ENCODE results near the gene NOTCH4.

The NOTCH4 gene

GRCh38 chr6:32166411-32167061 lies 57.3 kb downstream of the NOTCH4 start:
- DNase-seq (ENCODE audit: low read depth in 2 of 2): no peak

- DNase-seq (ENCODE audit: low read depth in 2 of 2): no peak
These were observed 59.6 kb downstream of the NOTCH4 start, which contains the start of gene EGFL8 for GRCh38 chr6:32164295-32164694. Gene EGFL8, plus strand, starts transcription at chr6:32164595. Its CDS starts 1,571 bp downstream, at chr6:32166166.

GRCh38 chr6:32163559-32164258 lies 60.2 kb downstream of the NOTCH4 start:
- no peak for DNase-seq (ENCODE audit: low read depth in 2 of 2)

- no peak for DNase-seq (ENCODE audit: low read depth in 2 of 2)
These were observed 65.8 kb downstream of the NOTCH4 start for GRCh38 chr6:32158052-32158451.

- DNase-seq (ENCODE audit: low read depth in 2 of 2): no peak
These were observed 67.0 kb downstream of the NOTCH4 start for GRCh38 chr6:32156891-32157290.

GRCh38 chr6:32154514-32155161 lies 69.2 kb downstream of the NOTCH4 start:
- peak; percentile 46 to 48 for DNase-seq (ENCODE audit: low read depth in 2 of 2)

- DNase-seq (ENCODE audit: low read depth in 2 of 2): peak; percentile 77 to 81
These were observed 70.0 kb downstream of the NOTCH4 start, which contains the start of gene PPT2 for GRCh38 chr6:32153564-32154513. Gene PPT2, plus strand, starts transcription at chr6:32154141. Its CDS starts 454 bp downstream, at chr6:32154595.

GRCh38 chr6:32152769-32153563 lies 70.9 kb downstream of the NOTCH4 start:
- no peak for DNase-seq (ENCODE audit: low read depth in 2 of 2)

- DNase-seq (ENCODE audit: low read depth in 2 of 2): no peak
These were observed 71.8 kb downstream of the NOTCH4 start, which contains the start of gene PRRT1 for GRCh38 chr6:32151863-32152768. Gene PRRT1, minus strand, starts transcription at chr6:32151939. Its CDS starts 112 bp downstream, at chr6:32151827.

GRCh38 chr6:32151181-32151862 lies 72.5 kb downstream of the NOTCH4 start:
- DNase-seq (ENCODE audit: low read depth in 2 of 2): no peak

GRCh38 chr6:32149932-32150870 lies 73.7 kb downstream of the NOTCH4 start:
- DNase-seq (ENCODE audit: low read depth in 2 of 2): no peak

GRCh38 chr6:32149092-32149755 lies 74.6 kb downstream of the NOTCH4 start:
- DNase-seq (ENCODE audit: low read depth in 2 of 2): no peak

- peak; percentile 38 to 58 for DNase-seq (ENCODE audit: low read depth in 2 of 2)
These were observed 75.4 kb downstream of the NOTCH4 start for GRCh38 chr6:32148289-32149091.

- DNase-seq (ENCODE audit: low read depth in 2 of 2): no peak
These were observed 76.3 kb downstream of the NOTCH4 start for GRCh38 chr6:32147401-32148132.

GRCh38 chr6:32146687-32147086 lies 77.2 kb downstream of the NOTCH4 start:
- DNase-seq (ENCODE audit: low read depth in 2 of 2): no peak

- DNase-seq (ENCODE audit: low read depth in 2 of 2): no peak
These were observed 77.6 kb downstream of the NOTCH4 start for GRCh38 chr6:32146287-32146686.
